ENCODE results near the gene MX1.

Gene MX1, protein sequence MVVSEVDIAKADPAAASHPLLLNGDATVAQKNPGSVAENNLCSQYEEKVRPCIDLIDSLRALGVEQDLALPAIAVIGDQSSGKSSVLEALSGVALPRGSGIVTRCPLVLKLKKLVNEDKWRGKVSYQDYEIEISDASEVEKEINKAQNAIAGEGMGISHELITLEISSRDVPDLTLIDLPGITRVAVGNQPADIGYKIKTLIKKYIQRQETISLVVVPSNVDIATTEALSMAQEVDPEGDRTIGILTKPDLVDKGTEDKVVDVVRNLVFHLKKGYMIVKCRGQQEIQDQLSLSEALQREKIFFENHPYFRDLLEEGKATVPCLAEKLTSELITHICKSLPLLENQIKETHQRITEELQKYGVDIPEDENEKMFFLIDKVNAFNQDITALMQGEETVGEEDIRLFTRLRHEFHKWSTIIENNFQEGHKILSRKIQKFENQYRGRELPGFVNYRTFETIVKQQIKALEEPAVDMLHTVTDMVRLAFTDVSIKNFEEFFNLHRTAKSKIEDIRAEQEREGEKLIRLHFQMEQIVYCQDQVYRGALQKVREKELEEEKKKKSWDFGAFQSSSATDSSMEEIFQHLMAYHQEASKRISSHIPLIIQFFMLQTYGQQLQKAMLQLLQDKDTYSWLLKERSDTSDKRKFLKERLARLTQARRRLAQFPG

DNA sequence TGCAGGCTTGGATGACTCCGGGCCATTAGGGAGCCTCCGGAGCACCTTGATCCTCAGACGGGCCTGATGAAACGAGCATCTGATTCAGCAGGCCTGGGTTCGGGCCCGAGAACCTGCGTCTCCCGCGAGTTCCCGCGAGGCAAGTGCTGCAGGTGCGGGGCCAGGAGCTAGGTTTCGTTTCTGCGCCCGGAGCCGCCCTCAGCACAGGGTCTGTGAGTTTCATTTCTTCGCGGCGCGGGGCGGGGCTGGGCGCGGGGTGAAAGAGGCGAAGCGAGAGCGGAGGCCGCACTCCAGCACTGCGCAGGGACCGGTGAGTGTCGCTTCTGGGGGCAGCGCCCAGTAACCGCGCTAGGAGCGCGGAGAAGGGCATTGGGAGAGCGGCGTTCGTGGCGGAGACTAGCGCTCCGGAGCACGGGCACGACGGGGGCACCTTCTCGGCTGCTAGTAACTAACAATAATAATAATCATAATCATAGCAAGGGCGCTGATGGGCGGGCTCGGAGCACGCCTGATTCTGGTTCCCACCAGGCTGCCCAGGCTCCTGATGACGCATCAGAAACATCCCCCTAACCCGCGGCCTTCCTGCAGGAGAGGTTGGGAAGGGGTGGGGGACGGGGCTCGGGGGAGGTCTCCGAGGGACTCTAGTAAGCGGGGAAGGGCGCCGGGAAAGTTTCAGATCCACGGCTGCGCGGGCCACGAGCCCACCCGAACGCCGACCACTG, at the start of gene MX1:
Gene MX1, plus strand, starts transcription at position 286 of the 722 bp plus-strand sequence. CDS start 5,832 bp downstream, outside the sequence.
- H3K4me3 ChIP-seq (ENCODE audit: low read length): peak within 1 kb of the TSS; percentile 52
- DNase-seq (ENCODE audit: low read depth): peak; percentile 51
- TF ChIP-seq CTCF (IDR thresholded peaks at IDR 0.05; ENCODE audit: insufficient read depth, low read depth, low read length, missing control alignments): no peak

- no peak overlapping the region for H3K4me3 ChIP-seq (ENCODE audit: low read length)
- DNase-seq (ENCODE audit: low read depth): no peak
- no peak for TF ChIP-seq CTCF (IDR thresholded peaks at IDR 0.05; ENCODE audit: insufficient read depth, low read depth, low read length, missing control alignments)
These were observed 48.3 kb upstream of the MX1 start for GRCh38 chr21:41377715-41378114.

- DNase-seq (ENCODE audit: low read depth): no peak
- H3K4me3 ChIP-seq (ENCODE audit: low read length): no peak overlapping the region
- no peak for TF ChIP-seq CTCF (IDR thresholded peaks at IDR 0.05; ENCODE audit: insufficient read depth, low read depth, low read length, missing control alignments)
These were observed 47.2 kb upstream of the MX1 start for GRCh38 chr21:41378849-41379248.

DNA sequence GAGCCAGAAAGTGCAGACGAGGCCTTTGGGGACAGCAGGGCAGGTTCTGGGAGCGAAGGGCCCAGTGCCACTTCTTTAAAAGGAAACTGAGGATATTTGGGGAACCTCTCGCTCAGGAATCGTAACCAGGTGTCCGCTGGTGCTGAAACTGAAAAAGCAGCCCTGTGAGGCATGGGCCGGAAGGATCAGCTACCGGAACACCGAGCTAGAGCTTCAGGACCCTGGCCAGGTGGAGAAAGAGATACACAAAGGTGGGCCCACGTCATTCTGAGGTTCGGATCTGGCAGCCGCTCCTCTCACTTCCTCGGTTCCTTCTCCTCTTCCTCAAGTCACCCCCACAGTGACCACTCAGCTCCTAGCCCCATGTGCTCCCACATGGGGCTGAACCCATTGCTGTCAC, 46.1 kb upstream of the MX1 start:
- H3K4me3 ChIP-seq (ENCODE audit: low read length): no peak overlapping the region
- TF ChIP-seq CTCF (IDR thresholded peaks at IDR 0.05; ENCODE audit: insufficient read depth, low read depth, low read length, missing control alignments): no peak
- DNase-seq (ENCODE audit: low read depth): no peak

GRCh38 chr21:41381731-41382130, 44.3 kb upstream of the MX1 start:
- no peak overlapping the region for H3K4me3 ChIP-seq (ENCODE audit: low read length)
- no peak for TF ChIP-seq CTCF (IDR thresholded peaks at IDR 0.05; ENCODE audit: insufficient read depth, low read depth, low read length, missing control alignments)

DNA sequence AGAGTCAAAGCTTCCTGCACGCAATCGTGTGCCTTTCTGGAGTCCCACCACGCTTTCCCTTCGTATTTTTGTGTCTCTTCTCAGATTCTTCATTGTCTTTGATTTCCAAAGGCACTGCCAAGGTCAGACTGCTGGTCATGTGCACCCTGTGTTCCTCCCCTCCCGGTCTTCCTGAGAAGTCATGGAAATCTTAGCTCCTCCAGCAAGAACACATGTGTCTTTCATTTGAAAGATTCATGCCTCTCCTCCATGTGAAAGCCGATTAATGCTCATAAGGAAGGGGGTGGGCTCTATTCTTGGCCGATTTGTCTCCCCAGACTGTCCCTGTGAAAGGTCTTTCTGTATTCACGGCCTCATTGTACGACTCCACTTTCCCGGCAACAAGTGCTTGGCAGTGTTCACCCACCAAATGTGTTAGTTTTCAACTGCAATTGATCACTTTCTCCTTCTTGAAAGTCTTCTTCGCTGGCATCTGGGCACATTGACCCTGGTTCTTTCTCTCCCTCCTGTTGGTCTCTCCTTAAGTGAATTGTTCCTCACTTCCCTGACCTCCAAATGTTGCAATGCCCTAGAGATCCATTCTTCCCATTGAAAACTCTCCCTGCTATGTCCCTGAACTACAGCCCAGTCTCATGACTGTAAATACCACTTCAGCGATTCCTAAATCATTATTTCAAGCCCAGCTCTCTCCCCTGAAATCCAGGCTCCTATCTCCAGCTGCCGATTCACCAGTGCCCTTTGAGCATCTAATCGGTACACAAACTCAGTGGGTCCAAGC, 38.8 kb upstream of the MX1 start:
- TF ChIP-seq CTCF (IDR thresholded peaks at IDR 0.05; ENCODE audit: insufficient read depth, low read depth, low read length, missing control alignments): no peak
- no peak for DNase-seq (ENCODE audit: low read depth)
- H3K4me3 ChIP-seq (ENCODE audit: low read length): no peak overlapping the region

More at GRCh38 chr21:41381731-41382130, 44.3 kb upstream of the MX1 start:
- no peak for DNase-seq (ENCODE audit: low read depth)

Data from epithelial cell of esophagus (primary cell).